GM19351 (cell line): Measurements from ENCODE around the gene EYS.
"Not testable (repeated sequence)": the region's sequence is repeated elsewhere in the genome, so short reads cannot be mapped to it uniquely, and the experiment has no call there.

Experiments used
- ATAC-seq: cut with Tn5 transposase; IDR thresholded peaks from one replicate; pipeline ENCODE4 v1.9.1; 2021; ENCODE audit warnings: mild to moderate bottlenecking, moderate library complexity; ENCODE audit not compliant: unreplicated experiment

EYS gene

DNA sequence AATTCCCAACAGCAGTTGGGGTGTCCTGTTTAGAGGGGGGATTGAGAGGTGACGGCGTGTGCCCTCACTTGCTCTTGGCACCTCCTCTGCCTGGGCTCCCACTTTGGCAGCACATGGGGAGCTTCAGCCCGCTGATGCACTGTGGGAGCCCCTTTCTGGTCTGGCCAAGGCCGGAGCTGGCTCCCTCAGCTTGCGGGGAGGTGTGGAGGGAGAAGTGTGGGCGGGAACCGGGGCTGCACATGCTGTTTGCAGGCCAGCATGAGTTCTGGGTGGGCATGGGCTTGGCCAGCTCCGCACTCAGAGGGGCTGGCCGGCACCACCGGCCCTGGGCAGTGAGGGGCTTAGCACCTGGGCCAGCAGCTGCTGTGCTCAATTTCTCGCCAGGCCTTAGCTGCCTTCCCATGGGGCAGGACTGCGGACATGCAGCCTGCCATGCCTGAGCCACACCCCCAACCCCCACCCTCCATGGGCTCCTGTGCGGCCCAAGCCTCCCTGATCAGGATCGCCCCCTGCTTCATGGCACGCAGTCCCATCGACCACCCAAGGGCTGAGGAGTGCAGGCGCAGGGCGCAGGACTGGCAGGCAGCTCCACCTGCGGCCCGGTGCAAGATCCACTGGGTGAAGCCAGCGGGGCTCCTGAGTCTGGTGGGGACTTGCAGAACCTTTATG, 1675.9 kb downstream of the EYS start:
- ATAC-seq, result not testable (repeated sequence)

DNA sequence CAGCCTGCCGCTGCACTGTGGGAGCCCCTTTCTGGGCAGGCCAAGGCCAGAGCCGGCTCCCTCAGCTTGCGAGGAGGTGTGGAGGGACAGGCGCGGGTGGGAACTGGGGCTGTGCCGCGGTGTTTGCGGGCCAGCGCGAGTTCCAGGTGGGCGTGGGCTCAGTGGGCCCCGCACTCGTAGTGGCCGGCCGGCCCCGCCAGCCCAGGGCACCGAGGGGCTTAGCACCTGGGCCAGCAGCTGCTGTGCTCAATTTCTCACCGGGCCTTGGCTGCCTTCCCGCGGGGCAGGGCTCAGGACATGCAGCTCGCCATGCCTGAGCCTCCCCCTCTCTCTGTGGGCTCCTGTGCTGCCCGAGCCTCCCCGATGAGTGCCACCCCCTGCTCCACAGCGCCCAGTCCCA, 1683.3 kb downstream of the EYS start:
- no peak for ATAC-seq

GRCh38 chr6:64014595-64014994, 1692.4 kb downstream of the EYS start:
- no peak for ATAC-seq

GRCh38 chr6:64013011-64013410, 1694.0 kb downstream of the EYS start:
- ATAC-seq, result no peak

DNA sequence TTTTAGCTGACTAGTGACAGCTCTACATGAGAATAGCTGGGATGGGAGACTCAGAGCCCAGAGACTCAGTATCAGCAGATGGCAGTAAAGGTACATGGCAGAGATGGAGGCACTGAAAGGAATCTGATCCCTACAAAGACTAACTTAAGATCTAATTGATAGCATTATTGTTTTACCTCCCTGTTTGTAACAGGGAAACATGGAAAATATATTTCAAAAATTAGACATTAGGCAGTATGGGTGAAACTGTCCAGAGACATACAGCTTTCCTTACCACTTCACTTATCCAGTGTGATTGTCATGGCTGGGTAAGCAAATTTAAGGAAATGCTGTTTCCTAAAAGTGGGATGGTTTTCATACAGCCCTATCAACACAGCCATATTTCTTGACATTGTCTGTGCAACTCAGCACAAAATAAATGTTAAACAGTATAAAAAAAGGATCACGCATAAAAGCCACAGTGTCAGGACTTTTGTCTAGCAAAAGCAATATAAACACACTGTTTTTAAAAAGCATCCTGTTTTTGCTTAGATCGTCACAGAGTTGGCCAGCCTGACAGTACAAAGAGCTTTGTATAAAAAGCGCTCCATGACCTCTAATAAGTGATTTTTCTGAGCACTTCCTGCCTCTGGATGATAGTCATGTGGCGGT, 1694.5 kb downstream of the EYS start:
- ATAC-seq, result no peak

- no peak for ATAC-seq
Observed at GRCh38 chr6:64010666-64011065, 1696.4 kb downstream of the EYS start.

GRCh38 chr6:64010010-64010409, 1697.0 kb downstream of the EYS start:
- no peak for ATAC-seq

GRCh38 chr6:64006246-64006645, 1700.8 kb downstream of the EYS start:
- no peak for ATAC-seq

DNA sequence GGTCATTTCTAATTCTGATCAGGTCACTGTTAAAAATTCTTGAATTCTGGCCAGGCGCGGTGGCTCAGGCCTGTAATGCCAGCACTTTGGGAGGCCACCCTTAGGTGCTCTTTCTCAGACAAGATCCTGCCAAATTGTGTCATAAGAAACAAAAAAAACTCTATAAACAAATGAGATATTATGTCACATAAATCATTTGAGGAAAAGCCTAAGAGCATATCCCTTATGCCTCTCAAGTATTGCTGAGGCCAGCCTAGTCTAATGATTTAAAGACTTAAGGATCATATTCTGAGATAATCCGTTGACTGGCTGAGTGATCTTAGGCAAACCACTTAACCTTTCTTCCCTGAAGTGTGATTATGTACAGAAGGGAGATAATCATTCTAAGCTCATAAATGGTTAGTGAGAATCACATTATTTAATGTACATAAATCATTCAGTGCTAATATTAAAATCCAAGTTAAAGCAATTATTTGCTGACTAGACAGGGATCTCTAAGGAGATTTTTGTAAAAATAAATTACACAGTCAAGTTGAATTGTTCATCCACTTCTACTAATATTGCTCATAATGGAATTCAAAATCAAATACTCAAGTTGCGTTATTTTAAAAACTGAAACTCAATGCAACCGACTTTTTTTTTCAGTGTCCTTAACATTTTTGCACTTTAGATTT, 1706.1 kb downstream of the EYS start:
- ATAC-seq, result no peak

DNA sequence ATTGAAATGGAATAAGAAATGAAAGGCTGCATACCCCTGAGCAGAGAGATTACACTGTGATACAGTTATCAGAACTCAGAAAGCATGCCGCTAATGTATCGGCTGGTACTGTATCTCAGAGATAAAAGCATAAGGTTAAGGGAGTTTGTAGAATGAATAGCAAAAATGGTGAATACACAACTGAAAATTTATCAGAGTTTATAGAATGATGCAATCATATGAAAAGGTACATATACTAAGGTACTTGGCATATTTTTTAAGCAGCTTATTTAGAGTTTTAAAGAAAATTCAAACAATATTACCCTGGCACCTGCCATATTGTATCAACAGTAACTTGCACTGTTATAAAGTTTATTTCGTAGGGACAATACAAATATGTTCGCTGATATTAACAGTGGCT, 1707.4 kb downstream of the EYS start:
- no peak for ATAC-seq

DNA sequence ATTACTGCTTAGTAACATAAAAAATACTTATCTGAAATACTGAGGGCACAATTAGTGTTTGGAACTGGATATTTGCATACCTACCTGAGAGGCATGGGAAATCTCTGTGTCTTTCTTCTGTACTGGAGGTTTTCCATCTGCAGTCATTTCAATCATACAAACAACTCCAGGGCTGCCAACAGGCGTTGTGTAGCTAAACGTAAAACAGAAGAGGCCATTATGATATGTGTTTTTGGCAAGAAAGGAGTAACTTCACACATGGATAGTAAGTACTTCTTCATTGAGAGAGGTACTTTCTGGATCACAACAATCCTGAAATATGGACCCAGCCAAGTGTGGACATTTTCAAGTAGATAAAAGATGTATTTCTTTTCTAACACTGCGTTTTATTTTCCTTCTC, 1708.0 kb downstream of the EYS start:
- no peak for ATAC-seq

- ATAC-seq, result no peak
Observed at GRCh38 chr6:63997734-63998133, 1709.3 kb downstream of the EYS start.

- ATAC-seq, result no peak
Observed at GRCh38 chr6:63997221-63997620, 1709.8 kb downstream of the EYS start.

DNA sequence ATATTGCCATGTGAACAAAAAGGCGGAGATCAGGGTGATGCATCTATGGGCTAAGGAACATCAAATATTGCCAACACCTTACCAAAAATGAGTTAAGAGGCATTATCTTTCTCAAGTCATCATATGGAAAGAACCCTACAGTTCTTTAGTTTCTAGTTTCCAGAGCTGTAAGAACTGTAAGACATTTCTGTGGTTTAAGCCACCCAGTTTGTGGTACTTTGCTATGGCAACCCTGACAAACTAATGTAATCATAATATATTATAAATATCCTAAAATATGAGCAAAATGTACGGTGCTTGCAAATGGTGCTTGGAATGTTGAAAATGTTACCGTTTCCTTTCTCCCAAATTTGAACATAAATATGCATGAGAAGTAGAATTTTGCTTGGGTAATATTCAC, 1721.8 kb downstream of the EYS start:
- no peak for ATAC-seq

GRCh38 chr6:63975699-63976098, 1731.3 kb downstream of the EYS start:
- no peak for ATAC-seq

DNA sequence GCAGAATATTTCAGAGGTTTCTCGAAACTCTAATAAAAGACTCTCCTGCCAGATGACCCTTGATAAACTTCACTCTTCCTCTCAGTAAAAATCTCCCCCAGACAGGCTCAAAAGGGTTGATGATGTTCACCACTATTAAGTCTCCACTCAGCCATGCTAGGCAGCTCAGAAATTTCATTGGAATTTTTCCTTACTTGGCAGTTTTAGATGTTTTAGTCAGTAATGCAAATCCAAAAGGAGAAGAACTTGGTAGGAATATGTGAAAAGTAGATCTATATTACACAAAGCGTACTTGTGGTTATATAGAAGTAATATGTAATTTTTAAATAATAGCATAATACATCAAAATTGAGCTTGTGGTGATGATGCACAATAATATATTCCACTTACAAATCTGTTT, 1738.4 kb downstream of the EYS start:
- no peak for ATAC-seq

GRCh38 chr6:63964366-63964765, 1742.7 kb downstream of the EYS start:
- ATAC-seq, result no peak

DNA sequence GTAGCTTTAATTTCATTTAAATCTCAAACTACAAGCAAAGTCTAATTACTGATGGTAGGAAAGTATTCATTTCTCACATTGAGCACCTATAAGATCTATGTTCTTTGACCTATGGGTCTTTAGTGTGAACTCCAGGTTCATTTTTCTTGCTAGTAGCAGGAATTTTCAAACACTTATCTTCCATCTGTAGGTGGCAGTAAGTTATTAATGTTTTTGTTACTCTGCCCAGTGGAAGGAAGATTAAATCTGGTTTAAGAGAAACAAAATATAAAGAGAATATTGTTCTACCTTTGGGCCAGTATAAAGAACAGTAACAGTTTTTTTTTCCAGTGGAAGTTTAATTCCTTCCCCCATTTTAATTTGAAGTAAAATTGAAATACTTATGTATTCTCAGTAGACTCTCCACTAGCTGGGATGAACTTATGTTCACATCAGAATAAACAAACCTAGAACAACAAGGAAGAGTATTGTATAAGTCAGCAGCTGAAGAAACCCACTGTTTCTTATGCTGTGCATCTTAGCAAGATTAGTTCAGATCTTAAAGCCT, 1743.2 kb downstream of the EYS start:
- no peak for ATAC-seq

GRCh38 chr6:63953336-63954021, 1753.5 kb downstream of the EYS start:
- not testable (repeated sequence) for ATAC-seq

GRCh38 chr6:63947792-63948529, 1759.1 kb downstream of the EYS start:
- ATAC-seq, result no peak

- no peak for ATAC-seq
Observed at GRCh38 chr6:63945987-63946386, 1761.0 kb downstream of the EYS start.
